ENCODE data around the gene GHITM. TPM values are rescaled to one million over a fixed set of nuclear protein-coding genes. Genes with fewer than 3 reads are reported as not detected.

Gene GHITM
- total RNA-seq, 2 experiments from 2014 or later = 198 TPM

- Mint-ChIP-seq H3K27ac (no peak overlapping the region), H3K9me3 (no peaks in the 10 kb centered on the region), H3K4me3 (no peak overlapping the region), H3K4me1 (ENCODE audit: low read depth) (peaks cover 7% of the 10 kb centered on the region), H3K36me3 (ENCODE audit: low read depth) (no peaks in the 10 kb centered on the region), H3K27me3 (no peaks in the 10 kb centered on the region)
- POLR2A ChIA-PET = no interaction called here
- CTCF ChIA-PET = interaction anchor here (1.2 to 2.1 kb wide), 3 partner anchors 33 to 71 kb away, joined by 3 to 9 read pairs (median 5); no protein-coding TSS in a partner anchor
- intact Hi-C loops (cut with micrococcal nuclease) = no loop called here
- DNase-seq = no peak
- ATAC-seq = no peak
- no peak for TF ChIP-seq CTCF (IDR thresholded peaks at IDR 0.05)
Measured at GRCh38 chr10:84181631-84182030, 42.3 kb downstream of the GHITM start.

- ChIA-PET CTCF (interaction anchor here (0.8 kb wide), 1 partner anchor 41 kb away, joined by 4 read pairs; no protein-coding TSS in a partner anchor), POLR2A (no interaction called here)
- ATAC-seq (no peak), DNase-seq (no peak)
- TF ChIP-seq CTCF (IDR thresholded peaks at IDR 0.05) = no peak
- Mint-ChIP-seq H3K27me3 (no peaks in the 10 kb centered on the region), H3K27ac (no peak overlapping the region), H3K4me1 (ENCODE audit: low read depth) (peaks cover 3% of the 10 kb centered on the region), H3K9me3 (no peaks in the 10 kb centered on the region), H3K4me3 (no peak overlapping the region), H3K36me3 (ENCODE audit: low read depth) (no peaks in the 10 kb centered on the region)
- intact Hi-C loops (cut with micrococcal nuclease) = no loop called here
Measured at GRCh38 chr10:84184517-84184916, 45.2 kb downstream of the GHITM start.

- Mint-ChIP-seq H3K4me3 (no peak overlapping the region), H3K9me3 (no peaks in the 10 kb centered on the region), H3K4me1 (ENCODE audit: low read depth) (peaks cover 4% of the 10 kb centered on the region), H3K27ac (no peak overlapping the region), H3K27me3 (no peaks in the 10 kb centered on the region), H3K36me3 (ENCODE audit: low read depth) (no peaks in the 10 kb centered on the region)
- CTCF ChIA-PET = no interaction called here
- POLR2A ChIA-PET = no interaction called here
- DNase-seq (no peak), ATAC-seq (no peak)
- TF ChIP-seq CTCF (IDR thresholded peaks at IDR 0.05) = no peak
- intact Hi-C loops (cut with micrococcal nuclease) = no loop called here
Measured at GRCh38 chr10:84185526-84186175, 46.3 kb downstream of the GHITM start.

GRCh38 chr10:84188815-84189214, 49.5 kb downstream of the GHITM start:
- ATAC-seq = no peak
- intact Hi-C loops (cut with micrococcal nuclease) = no loop called here
- Mint-ChIP-seq H3K4me3 (no peak overlapping the region), H3K4me1 (ENCODE audit: low read depth) (peaks cover 14% of the 10 kb centered on the region), H3K36me3 (ENCODE audit: low read depth) (no peaks in the 10 kb centered on the region), H3K27ac (no peak overlapping the region), H3K9me3 (no peaks in the 10 kb centered on the region), H3K27me3 (peaks cover 1% of the 10 kb centered on the region)
- POLR2A ChIA-PET = interaction anchor here (0.8 kb wide), 1 partner anchor 38 kb away, joined by 3 read pairs; no protein-coding TSS in a partner anchor
- TF ChIP-seq CTCF (IDR thresholded peaks at IDR 0.05) = no peak
- CTCF ChIA-PET = interaction anchor here (0.9 to 2.0 kb wide), 3 partner anchors 13 to 40 kb away, joined by 3 to 5 read pairs (median 3); no protein-coding TSS in a partner anchor
- DNase-seq = no peak

GRCh38 chr10:84190621-84191020, 51.3 kb downstream of the GHITM start:
- intact Hi-C loops (cut with micrococcal nuclease) = no loop called here
- H3K27me3 Mint-ChIP-seq = peaks cover 5% of the 10 kb centered on the region
- peaks cover 10% of the 10 kb centered on the region for H3K4me1 Mint-ChIP-seq (ENCODE audit: low read depth)
- TF ChIP-seq CTCF (IDR thresholded peaks at IDR 0.05) = no peak
- no peak overlapping the region for H3K4me3 Mint-ChIP-seq
- ChIA-PET POLR2A (no interaction called here), CTCF (interaction anchor here (1.1 to 2.8 kb wide), 3 partner anchors 24 to 55 kb away, joined by 3 to 12 read pairs (median 3); partner anchors contain the start of gene GHITM)
- H3K9me3 Mint-ChIP-seq = no peaks in the 10 kb centered on the region
- no peak for DNase-seq
- H3K27ac Mint-ChIP-seq = no peak overlapping the region
- no peaks in the 10 kb centered on the region for H3K36me3 Mint-ChIP-seq (ENCODE audit: low read depth)
- ATAC-seq = no peak

All from activated CD8-positive, alpha-beta T cell treated with anti-CD3 and anti-CD28 coated beads for 36 hours (primary cell).